ENCODE data around the gene RNF215.

RNF215 gene

GRCh38 chr22:30386960-30387827, at the start of gene RNF215:
TSS of gene RNF215 (minus strand) at chr22:30387411. CDS start at chr22:30387313, 98 bp downstream.
- DNase-seq: peak; percentile 61

GRCh38 chr22:30436196-30436595, 49.0 kb upstream of the RNF215 start:
- no peak for DNase-seq

- no peak for DNase-seq
These were observed 48.5 kb upstream of the RNF215 start for GRCh38 chr22:30435674-30436126.

GRCh38 chr22:30434843-30435242, 47.6 kb upstream of the RNF215 start:
- no peak for DNase-seq

DNA sequence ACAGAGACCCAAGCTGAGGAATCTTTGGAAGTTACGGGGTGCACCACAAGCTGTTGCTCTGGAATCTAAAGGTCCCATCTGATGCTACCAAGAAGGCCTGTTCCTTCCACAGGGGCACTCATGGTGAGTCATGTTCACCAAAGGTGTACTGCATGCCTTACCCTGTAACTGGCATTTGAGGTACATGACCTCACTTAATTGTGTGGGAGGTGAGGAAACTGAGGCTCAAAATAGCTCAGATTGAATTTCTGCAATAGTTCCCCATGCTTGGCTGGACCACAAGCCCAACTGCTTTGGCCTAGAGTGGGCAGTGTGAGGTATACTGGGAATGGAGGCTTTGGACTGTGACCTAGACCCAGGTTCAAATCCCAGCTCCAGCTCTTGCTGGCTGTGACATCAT, 46.6 kb upstream of the RNF215 start:
- no peak for DNase-seq

DNA sequence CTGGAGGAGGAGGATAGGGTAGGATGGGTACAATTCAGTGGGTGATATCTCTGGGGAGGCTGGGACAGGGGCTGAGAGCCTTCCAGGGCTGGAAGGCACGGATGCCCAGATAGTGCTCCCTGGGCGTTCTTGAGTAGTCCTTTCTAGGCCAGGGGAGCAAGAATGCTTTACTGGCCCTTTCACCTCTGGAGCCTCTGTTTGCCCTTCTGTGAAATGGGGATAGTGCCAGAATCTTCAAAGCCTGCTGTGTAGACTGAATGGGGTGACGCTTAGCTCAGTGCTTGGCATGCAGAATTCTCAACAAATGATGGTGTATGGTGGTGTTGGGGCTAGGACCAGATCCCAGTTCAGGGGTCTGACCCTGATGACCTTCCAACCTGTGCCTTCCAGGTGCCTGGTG, 46.0 kb upstream of the RNF215 start:
- DNase-seq: no peak

DNA sequence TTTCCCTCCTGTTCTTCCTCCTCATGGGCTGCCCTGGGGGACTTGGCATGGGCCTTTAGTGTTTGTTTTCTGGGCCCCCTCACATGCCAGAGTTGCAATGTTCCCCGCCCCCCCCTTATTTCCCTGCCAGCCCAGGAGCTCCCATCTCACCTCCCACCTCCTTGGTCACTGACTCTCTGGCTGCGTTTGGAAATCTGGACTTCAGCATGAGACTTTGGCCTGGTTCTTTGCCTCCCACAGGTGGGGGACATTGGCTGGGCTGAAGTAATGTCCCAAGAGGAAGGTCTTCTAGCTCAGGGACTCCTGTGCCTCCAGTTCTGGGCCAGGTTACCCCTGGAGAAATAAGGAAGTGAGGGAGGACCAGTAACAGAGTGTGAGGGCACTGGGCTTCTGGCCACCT, 45.3 kb upstream of the RNF215 start:
- DNase-seq: no peak

DNA sequence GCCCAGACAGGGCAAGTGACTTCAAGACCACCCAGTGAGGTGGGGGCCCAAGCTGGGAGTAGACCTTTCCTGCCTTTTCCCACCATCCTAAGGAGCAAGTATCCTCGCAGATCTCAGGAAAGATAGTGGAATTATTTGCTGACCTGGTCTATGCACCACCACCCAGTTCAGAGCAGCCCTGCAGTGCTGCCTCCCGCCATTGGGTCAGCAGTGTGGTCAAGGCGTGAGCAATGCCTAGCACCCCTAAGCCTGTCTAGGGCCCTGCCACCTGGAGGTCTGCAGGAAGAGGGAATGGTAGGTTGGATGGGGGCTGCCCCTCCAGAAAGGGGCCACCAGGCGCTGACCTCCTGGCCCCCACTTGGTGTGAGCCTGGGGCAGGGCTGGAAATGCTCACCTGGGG, 44.9 kb upstream of the RNF215 start:
- no peak for DNase-seq

- DNase-seq: no peak
These were observed 43.7 kb upstream of the RNF215 start for GRCh38 chr22:30430933-30431332.

- no peak for DNase-seq
These were observed 42.7 kb upstream of the RNF215 start for GRCh38 chr22:30429887-30430286.

DNA sequence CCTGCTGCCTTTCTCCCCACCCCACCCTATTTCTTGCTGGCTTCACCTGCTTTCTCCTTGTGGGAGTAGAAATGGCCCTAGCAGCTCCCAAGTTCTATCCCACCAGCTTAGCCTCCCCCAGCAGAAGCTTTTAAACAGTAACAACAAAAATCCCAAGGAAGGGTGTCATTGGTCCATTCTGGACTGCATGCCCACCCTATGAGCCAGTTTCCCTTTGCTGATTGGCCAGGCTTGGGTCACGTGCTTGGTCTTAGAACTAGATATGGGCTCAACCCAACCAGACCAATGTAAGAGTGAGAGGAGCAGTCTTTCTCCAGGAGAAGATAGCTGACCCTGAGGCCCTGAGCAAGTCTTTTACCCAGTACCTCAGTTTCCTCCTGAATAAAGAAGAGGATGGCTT, 40.7 kb upstream of the RNF215 start:
- DNase-seq: no peak

DNA sequence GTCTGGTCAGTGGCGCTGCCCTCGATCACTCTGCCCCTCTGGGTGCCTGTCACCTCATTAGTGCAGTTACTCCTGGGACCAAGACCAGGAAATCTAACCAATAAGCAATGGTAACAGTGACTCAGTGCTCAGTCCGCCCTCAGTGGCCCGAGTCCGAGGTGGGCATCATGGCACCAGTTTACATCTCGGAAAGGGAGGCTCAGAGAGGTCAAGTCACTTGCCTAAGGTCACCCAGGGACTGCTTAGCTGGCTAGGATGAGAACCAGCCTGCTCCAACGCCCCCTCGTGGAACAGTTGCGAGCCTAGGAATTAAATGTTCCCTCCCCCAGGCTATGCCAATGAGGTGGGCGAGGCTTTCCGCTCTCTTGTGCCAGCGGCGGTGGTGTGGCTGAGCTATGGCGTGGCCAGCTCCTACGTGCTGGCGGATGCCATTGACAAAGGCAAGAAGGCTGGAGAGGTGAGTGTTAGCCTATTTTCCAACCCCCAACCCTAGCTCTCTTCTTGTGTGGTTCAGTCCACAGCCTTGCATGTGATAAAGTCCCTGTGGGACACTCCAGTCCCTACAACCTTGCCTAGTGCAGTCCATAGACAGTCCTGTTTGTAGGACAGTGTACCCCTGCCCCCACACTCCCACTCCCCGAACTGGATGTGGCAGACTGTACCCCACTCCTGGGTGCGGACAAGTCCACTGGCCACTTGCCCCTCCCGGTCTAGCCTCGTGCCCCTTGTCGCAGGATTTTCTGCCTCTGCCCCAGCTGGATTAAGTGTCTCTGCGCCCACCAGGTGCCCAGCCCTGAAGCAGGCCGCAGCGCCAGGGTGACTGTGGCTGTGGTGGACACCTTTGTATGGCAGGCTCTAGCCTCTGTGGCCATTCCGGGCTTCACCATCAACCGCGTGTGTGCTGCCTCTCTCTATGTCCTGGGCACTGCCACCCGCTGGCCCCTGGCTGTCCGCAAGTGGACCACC, 39.5 kb upstream of the RNF215 start:
- no peak for DNase-seq

- DNase-seq: no peak
These were observed 38.6 kb upstream of the RNF215 start, which contains the start of gene MTFP1 for GRCh38 chr22:30425616-30426387. TSS of gene MTFP1 (plus strand) at chr22:30425768. CDS start at chr22:30425880, 112 bp downstream.

GRCh38 chr22:30425327-30425615, 38.1 kb upstream of the RNF215 start:
- DNase-seq: no peak

DNA sequence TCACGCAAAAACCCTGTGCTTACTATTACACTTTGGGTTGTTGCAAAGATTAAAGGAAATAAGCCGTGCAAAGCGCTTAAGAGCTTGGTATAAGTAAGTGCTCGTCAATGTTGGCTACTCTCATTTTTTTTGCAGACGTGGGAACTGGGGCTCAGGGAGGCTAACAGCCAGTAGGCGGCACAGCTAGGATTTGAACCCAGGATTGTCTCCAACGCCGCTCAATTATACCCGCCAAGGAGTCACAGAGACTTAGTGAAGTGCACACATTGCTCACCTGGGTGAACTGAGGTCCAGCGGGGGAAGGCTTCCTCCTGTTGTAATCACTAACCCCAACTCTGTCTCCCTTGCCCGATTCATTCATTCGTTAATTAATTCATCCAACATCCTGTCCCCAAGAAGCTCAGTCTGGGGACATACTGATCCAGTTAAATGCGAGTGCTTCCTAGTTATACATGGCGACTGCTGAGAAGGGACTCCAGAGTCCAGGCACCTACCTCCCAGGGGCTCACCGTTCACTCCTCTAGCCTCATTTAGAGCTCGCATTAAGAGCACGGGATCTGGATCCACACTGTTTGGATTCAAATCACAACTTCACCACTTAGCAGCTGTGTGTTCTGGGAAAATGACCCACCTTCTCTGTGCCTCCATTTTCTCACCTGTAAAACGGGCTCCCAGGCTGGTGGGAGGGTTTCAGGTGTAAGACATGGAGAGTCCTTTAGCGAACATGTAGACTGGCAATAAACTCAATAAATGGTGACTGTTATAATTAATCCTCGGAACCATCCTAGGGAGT, 37.5 kb upstream of the RNF215 start:
- DNase-seq: no peak

DNA sequence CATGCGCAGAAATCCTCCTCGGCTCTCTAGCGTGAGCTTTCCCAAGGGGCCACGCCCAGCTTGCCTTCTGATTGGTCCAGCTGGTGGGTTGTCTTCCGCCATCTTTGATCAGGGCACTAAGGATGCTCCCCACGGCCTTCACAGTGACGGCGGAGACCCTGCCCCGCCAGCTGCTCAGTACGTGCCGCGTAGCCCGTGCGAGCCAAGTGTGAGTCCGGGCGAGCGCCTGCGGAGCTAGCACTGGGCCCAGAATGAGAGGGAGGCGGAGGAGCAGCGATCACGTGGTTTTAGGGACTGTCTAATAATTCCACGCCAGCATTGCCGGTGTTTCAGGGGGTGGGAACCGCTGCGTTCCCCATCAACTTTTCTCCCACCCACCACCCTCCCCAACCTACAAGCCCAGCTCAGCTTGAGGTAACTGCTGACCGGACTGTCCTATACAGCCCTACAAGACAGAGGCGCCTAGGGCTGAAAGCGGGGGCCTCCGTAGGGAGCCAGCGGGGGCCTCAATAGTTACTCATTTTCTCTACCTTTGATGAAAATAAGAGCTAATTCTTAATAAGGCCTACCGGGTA, 36.8 kb upstream of the RNF215 start:
- DNase-seq: peak; percentile 99

DNA sequence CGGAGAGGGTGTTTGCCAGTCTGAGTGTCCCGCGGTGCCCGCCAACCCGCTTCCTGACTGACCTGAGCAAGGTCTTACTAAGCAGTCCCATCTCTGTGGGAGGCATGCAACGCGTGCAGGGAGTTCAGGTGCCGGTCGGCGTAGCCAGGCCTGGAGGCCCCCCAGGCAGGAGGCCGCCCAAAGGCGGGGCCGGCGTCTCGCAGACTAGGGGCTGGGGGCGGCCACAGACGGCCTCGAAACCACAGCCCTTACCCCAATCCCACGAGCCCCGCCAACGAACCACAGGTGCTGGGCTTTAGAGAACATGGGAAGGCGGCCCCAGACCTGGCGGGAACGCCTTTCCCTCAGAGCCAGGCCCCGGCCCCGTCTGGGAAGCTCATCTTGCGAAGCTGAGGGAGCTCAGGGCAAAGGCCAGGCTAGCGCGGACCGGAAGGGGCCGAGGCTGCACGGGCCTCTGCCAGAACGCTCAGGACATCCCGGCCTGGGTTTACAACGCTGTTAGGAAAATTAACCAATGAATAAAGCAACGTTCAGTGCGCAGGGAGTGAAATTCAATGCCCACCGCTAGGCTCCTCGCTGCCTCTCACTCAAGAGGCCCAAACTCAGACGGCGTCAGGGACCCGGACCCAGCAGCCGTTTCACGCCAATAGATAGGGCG, 36.2 kb upstream of the RNF215 start:
- DNase-seq: no peak

GRCh38 chr22:30422481-30423300, 35.5 kb upstream of the RNF215 start:
- DNase-seq: peak; percentile 19

- no peak for DNase-seq
These were observed 34.7 kb upstream of the RNF215 start for GRCh38 chr22:30421695-30422480.
